Measurements from ENCODE around the gene HERC4.

DNA sequence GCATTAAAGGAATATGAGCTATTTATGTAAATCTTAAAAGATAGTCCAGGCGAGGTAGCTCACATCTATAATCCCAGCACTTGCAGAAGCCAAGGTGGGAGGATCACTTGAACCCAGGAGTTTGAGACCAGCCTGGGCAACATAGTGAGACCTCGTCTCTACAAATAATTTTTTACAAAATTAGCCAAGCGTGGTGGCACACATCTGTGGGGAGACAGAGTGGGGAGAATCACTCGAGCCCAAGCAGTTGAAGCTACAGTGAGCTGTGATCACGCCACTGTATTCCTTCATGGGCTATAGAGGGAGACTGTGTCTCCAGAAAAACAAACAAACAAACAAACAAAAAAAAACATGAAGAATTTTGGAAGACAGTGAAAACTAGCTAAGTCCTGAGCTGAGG lies 28.4 kb downstream of the HERC4 start:
- TF ChIP-seq, protein P1, sequence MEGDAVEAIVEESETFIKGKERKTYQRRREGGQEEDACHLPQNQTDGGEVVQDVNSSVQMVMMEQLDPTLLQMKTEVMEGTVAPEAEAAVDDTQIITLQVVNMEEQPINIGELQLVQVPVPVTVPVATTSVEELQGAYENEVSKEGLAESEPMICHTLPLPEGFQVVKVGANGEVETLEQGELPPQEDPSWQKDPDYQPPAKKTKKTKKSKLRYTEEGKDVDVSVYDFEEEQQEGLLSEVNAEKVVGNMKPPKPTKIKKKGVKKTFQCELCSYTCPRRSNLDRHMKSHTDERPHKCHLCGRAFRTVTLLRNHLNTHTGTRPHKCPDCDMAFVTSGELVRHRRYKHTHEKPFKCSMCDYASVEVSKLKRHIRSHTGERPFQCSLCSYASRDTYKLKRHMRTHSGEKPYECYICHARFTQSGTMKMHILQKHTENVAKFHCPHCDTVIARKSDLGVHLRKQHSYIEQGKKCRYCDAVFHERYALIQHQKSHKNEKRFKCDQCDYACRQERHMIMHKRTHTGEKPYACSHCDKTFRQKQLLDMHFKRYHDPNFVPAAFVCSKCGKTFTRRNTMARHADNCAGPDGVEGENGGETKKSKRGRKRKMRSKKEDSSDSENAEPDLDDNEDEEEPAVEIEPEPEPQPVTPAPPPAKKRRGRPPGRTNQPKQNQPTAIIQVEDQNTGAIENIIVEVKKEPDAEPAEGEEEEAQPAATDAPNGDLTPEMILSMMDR (IDR thresholded peaks at IDR 0.05): no peak
- TF ChIP-seq POLR2A (IDR thresholded peaks at IDR 0.05): no peak

Measured in lower leg skin (tissue), 3 donors.